Natural killer cell (primary cell): ENCODE measurements around the gene EGR1. TPM values are rescaled to one million over a fixed set of nuclear protein-coding genes. Genes with fewer than 3 reads are reported as not detected.
A peak's percentile ranks its signal among the peaks of the same experiment; 100 is the strongest.

Source experiments
- ATAC-seq, 3 donors: fragments of 150-1000 bp in 2 of 3; fragments of 200-7000 bp in 1 of 3; cut with Tn5 transposase; 1 replicate in 1 of 3; 2 replicates in 2 of 3; pipeline ENCODE4 v1.10.0; 2021; ENCODE audit warnings: mild to moderate bottlenecking in 2 of 3, moderate library complexity in 2 of 3
- DNase-seq, 2 donors: peaks; one replicate each; pipeline versions ENCODE4 v3.0.0 to v3.0.0-alpha.2; 2013 to 2021; ENCODE audit warnings: mixed read lengths in 1 of 2
- H3K27ac ChIP-seq: one replicate; pipeline ENCODE4 v1.5.1; 2013; ENCODE audit warnings: mild to moderate bottlenecking, low read length
- H3K27me3 ChIP-seq: one replicate; pipeline ENCODE4 v1.6.1; 2013; ENCODE audit warnings: low read length; ENCODE audit not compliant: control insufficient read depth, insufficient read depth
- H3K36me3 ChIP-seq: one replicate; pipeline ENCODE4 v1.6.1; 2013; ENCODE audit warnings: low read length; ENCODE audit not compliant: control insufficient read depth, insufficient read depth
- H3K4me1 ChIP-seq: one replicate; pipeline ENCODE4 v1.6.1; 2013; ENCODE audit warnings: low read length; ENCODE audit not compliant: control insufficient read depth, insufficient read depth
- H3K4me3 ChIP-seq: one replicate; pipeline ENCODE4 v1.5.1; 2013; ENCODE audit warnings: low read length
- H3K9me3 ChIP-seq: one replicate; pipeline ENCODE4 v1.6.1; 2013; ENCODE audit warnings: low read length; ENCODE audit not compliant: control insufficient read depth, insufficient read depth
- H3K27ac Mint-ChIP-seq, 2 donors: one replicate each; pipeline ENCODE4 v1.8.0; 2022; ENCODE audit warnings: mild to moderate bottlenecking in 2 of 2, mixed read lengths in 2 of 2, moderate library complexity in 1 of 2
- H3K27me3 Mint-ChIP-seq, 2 donors: one replicate each; pipeline ENCODE4 v1.8.0; 2022; ENCODE audit warnings: low read depth in 2 of 2, mixed read lengths in 2 of 2
- H3K36me3 Mint-ChIP-seq: one replicate; pipeline ENCODE4 v1.8.0; 2022; ENCODE audit warnings: mixed read lengths
- H3K4me1 Mint-ChIP-seq, 2 donors: one replicate each; pipeline ENCODE4 v1.8.0; 2022; ENCODE audit warnings: mixed read lengths in 2 of 2
- H3K4me3 Mint-ChIP-seq: one replicate; pipeline ENCODE4 v1.8.0; 2022; ENCODE audit warnings: mild to moderate bottlenecking, moderate library complexity, mixed read lengths
- H3K9me3 Mint-ChIP-seq, 2 donors: one replicate each; pipeline ENCODE4 v1.8.0; 2022; ENCODE audit warnings: mixed read lengths in 2 of 2
- CTCF ChIP-seq: fragments of 200-600 bp; IDR thresholded peaks from one replicate; pipeline ENCODE4 v1.8.0; 2022; ENCODE audit warnings: antibody characterized with exemption
- WGBS: methylation state at CpG from one replicate; pipeline ENCODE4 v1.1.7; 2013; ENCODE audit warnings: missing lambda C conversion rate; ENCODE audit not compliant: insufficient coverage; 5-methylcytosine and 5-hydroxymethylcytosine counted together
- intact Hi-C: fragments of 100-400 bp; cut with micrococcal nuclease; formaldehyde crosslinking; loops from one replicate; pipeline ENCODE4 v1.14.2; 2022
- total RNA-seq, 4 donors: library from RNA; stranded (reverse); fragments of 120-200 nt in 1 of 4; gene quantifications; one replicate each; pipeline versions ENCODE4 v1.2.3 to v1.2.4, GENCODE V29; 2013 to 2022

EGR1 gene
- total RNA-seq, result 100 to 1,000 TPM in 1 of 3 donors, 10 to 100 TPM in 2; 52.1 to 137 (median 84.8) TPM
- 10.7 TPM for total RNA-seq (2013)

- peak within 1 kb of the TSS; percentile 93 for H3K4me3 Mint-ChIP-seq
- TF ChIP-seq CTCF, result peak; percentile 31
These were observed at the start of gene EGR1 for GRCh38 chr5:138465261-138466124. Gene EGR1 (plus strand): TSS chr5:138465479. CDS start chr5:138465762, 283 bp downstream.

DNA sequence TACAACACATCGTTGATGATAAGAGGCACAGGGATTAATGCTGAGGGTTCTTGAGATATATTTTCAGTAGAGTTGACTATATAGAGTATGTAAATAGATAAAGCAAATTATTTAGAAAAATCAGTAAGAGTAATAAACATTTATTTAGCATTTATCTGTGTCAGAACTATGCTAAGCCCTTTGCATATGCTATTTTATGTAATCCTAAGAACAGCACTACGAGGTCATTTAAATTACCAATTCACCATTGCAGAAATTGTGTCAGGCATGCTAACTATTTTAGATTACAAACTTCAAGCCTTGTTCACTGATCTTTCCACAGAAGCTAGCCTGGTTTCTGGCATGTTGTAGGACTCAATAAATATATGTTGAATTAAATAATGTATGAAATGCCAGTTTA is 46.8 kb upstream of the EGR1 start:
- H3K4me3 ChIP-seq, result no peak overlapping the region
- Mint-ChIP-seq H3K27ac (no peak overlapping the region), H3K36me3 (peaks cover 6% of the 10 kb centered on the region), H3K4me3 (no peak overlapping the region), H3K27me3 (no peaks in the 10 kb centered on the region), H3K9me3 (no peaks in the 10 kb centered on the region), H3K4me1 (no peaks in the 10 kb centered on the region)
- intact Hi-C loops, result no loop called here
- H3K27ac ChIP-seq, result no peak overlapping the region
- no peaks in the 10 kb centered on the region for H3K27me3 ChIP-seq
- H3K9me3 ChIP-seq, result no peaks in the 10 kb centered on the region
- DNase-seq (no peak), ATAC-seq (no peak)
- H3K36me3 ChIP-seq, result peaks cover 89% of the 10 kb centered on the region
- no peaks in the 10 kb centered on the region for H3K4me1 ChIP-seq
- WGBS, result 90% methylated on average over 2 of the region's 2 CpGs
- TF ChIP-seq CTCF, result no peak

More at GRCh38 chr5:138465261-138466124, at the start of gene EGR1:
- Mint-ChIP-seq H3K4me1 (peaks cover 19 to 38% of the 10 kb centered on the region in 2 donors), H3K36me3 (no peaks in the 10 kb centered on the region), H3K27me3 (no peaks in the 10 kb centered on the region), H3K27ac (peak within 1 kb of the TSS; percentile 93 to 95), H3K9me3 (no peaks in the 10 kb centered on the region)
- Histone ChIP-seq H3K36me3 (no peaks in the 10 kb centered on the region), H3K27me3 (no peaks in the 10 kb centered on the region), H3K9me3 (no peaks in the 10 kb centered on the region), H3K27ac (peak within 1 kb of the TSS; percentile 97), H3K4me3 (peak within 1 kb of the TSS; percentile 83), H3K4me1 (peaks cover 34% of the 10 kb centered on the region)
- DNase-seq, result peak; percentile 92 to 97
- peak; percentile 54 to 73 (median 61) for ATAC-seq
- WGBS, result under 1% methylated on average over 85 of the region's 85 CpGs
- intact Hi-C loops, result loop anchor here (1.0 to 2.0 kb wide), 3 partner anchors 27 to 134 kb away; partner anchors contain the start of gene CDC25C

GRCh38 chr5:138425079-138425478 is 40.2 kb upstream of the EGR1 start:
- peak overlapping the region in 1 of 2 donors; percentile 33 for H3K27ac Mint-ChIP-seq
- no peak for TF ChIP-seq CTCF
- ATAC-seq (no peak), DNase-seq (no peak)
- intact Hi-C loops, result no loop called here
- Histone ChIP-seq H3K27me3 (no peaks in the 10 kb centered on the region), H3K4me3 (no peak overlapping the region), H3K4me1 (no peaks in the 10 kb centered on the region), H3K27ac (no peak overlapping the region), H3K9me3 (no peaks in the 10 kb centered on the region), H3K36me3 (peaks cover 83% of the 10 kb centered on the region)
- H3K36me3 Mint-ChIP-seq, result peaks cover 20% of the 10 kb centered on the region
- no peaks in the 10 kb centered on the region for H3K4me1 Mint-ChIP-seq
- 100% methylated on average over 1 of the region's 1 CpG for WGBS
- no peak overlapping the region for H3K4me3 Mint-ChIP-seq
- H3K27me3 Mint-ChIP-seq, result no peaks in the 10 kb centered on the region
- no peaks in the 10 kb centered on the region for H3K9me3 Mint-ChIP-seq
